Measurements from ENCODE around the gene SAMD11. TPM values are rescaled to one million over a fixed set of nuclear protein-coding genes. Genes with fewer than 3 reads are reported as not detected.

Gene SAMD11
- total RNA-seq, 1 donor from 2014 or later, result 0.14 TPM

GRCh38 chr1:992362-992761 lies 68.6 kb downstream of the SAMD11 start:
- H3K27me3 Mint-ChIP-seq (ENCODE audit: low read depth), result peaks cover 61% of the 10 kb centered on the region
- H3K4me3 Mint-ChIP-seq, result no peak overlapping the region
- peaks cover 8% of the 10 kb centered on the region for H3K4me1 Mint-ChIP-seq
- no peak for DNase-seq (ENCODE audit: low read depth, low spot score)
- H3K9me3 Mint-ChIP-seq, result peaks cover 3% of the 10 kb centered on the region
- H3K27ac Mint-ChIP-seq (ENCODE audit: unreplicated experiment), result no peak overlapping the region
- peaks cover 6% of the 10 kb centered on the region for H3K36me3 Mint-ChIP-seq (ENCODE audit: low read depth)
- TF ChIP-seq, protein P1, sequence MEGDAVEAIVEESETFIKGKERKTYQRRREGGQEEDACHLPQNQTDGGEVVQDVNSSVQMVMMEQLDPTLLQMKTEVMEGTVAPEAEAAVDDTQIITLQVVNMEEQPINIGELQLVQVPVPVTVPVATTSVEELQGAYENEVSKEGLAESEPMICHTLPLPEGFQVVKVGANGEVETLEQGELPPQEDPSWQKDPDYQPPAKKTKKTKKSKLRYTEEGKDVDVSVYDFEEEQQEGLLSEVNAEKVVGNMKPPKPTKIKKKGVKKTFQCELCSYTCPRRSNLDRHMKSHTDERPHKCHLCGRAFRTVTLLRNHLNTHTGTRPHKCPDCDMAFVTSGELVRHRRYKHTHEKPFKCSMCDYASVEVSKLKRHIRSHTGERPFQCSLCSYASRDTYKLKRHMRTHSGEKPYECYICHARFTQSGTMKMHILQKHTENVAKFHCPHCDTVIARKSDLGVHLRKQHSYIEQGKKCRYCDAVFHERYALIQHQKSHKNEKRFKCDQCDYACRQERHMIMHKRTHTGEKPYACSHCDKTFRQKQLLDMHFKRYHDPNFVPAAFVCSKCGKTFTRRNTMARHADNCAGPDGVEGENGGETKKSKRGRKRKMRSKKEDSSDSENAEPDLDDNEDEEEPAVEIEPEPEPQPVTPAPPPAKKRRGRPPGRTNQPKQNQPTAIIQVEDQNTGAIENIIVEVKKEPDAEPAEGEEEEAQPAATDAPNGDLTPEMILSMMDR (conservative IDR thresholded peaks at IDR 0.05), result no peak

DNA sequence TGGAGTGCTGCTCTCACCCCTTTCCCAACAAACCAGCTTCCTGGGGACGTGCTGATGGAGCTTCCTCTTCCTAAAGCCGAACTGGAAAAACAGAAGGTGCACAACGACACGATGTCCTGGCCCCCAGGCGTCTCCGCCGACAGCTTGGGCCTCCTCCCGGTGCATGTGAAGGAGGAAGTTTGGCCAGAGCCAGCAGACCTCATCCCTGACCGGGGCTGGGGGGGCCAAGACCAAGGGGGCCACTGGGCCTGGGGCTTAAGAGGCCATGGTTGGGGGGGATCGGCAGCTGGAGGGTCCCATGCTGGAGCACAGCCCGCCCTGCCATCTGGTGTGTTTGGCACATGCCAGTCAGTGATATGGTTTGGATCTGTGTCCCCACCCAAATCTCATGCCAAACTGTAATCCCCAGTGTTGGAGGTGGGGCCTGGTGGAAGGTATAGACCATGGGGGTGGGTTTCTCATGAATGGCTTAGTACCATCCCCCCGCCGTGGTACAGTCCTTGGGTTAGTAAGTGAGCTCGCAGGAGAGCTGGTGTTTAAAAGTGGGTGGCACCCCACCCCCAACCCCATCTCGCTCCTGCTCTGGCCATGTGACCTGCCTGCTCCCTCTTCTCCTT lies 69.8 kb downstream of the SAMD11 start:
- Mint-ChIP-seq H3K27me3 (ENCODE audit: low read depth) (peaks cover 56% of the 10 kb centered on the region), H3K9me3 (peaks cover 3% of the 10 kb centered on the region), H3K4me3 (no peak overlapping the region), H3K36me3 (ENCODE audit: low read depth) (peaks cover 6% of the 10 kb centered on the region), H3K27ac (ENCODE audit: unreplicated experiment) (no peak overlapping the region), H3K4me1 (peaks cover 8% of the 10 kb centered on the region)
- DNase-seq (ENCODE audit: low read depth, low spot score), result no peak
- TF ChIP-seq, protein P1 (conservative IDR thresholded peaks at IDR 0.05), result no peak

Other genes starting within 250 kb of the SAMD11 start
- not detected in 2 replicates for gene OR4F16, start 237.3 kb upstream of the SAMD11 start, total RNA-seq
- 95.4 and 106 TPM in 2 replicates for gene NOC2L, start 35.3 kb downstream of the SAMD11 start, total RNA-seq
- 41.5 and 43.9 TPM in 2 replicates for gene KLHL17, start 36.7 kb downstream of the SAMD11 start, total RNA-seq
- not detected in 2 replicates for gene PLEKHN1, start 42.6 kb downstream of the SAMD11 start, total RNA-seq
- 0.11 TPM in 1 of 2 replicates, not detected in the other for gene PERM1, start 58.2 kb downstream of the SAMD11 start, total RNA-seq
- gene HES4, start 76.2 kb downstream of the SAMD11 start, total RNA-seq, result 35.7 and 38.0 TPM in 2 replicates
- 17.4 and 22.3 TPM in 2 replicates for gene ISG15, start 89.6 kb downstream of the SAMD11 start, total RNA-seq
- gene AGRN, start 96.2 kb downstream of the SAMD11 start, total RNA-seq, result 192 and 203 TPM in 2 replicates
- gene RNF223, start 150.4 kb downstream of the SAMD11 start, total RNA-seq, result not detected in 2 replicates
- gene C1orf159, start 192.2 kb downstream of the SAMD11 start, total RNA-seq, result 26.1 and 26.2 TPM in 2 replicates
- gene TTLL10, start 250.0 kb downstream of the SAMD11 start, total RNA-seq, result not detected in 2 replicates

Measured in neural crest cell (in vitro differentiated cells).